ENCODE measurements around the gene MAGI1.

MAGI1 gene

GRCh38 chr3:66014651-66015050 is 24.1 kb downstream of the MAGI1 start:
- Histone ChIP-seq H3K36me3 (ENCODE audit: insufficient read depth, low read length) (no peaks in the 10 kb centered on the region), H3K4me1 (ENCODE audit: insufficient read depth, low read length) (peaks cover 38% of the 10 kb centered on the region), H3K9ac (ENCODE audit: low read depth, low read length) (no peak overlapping the region), H3K9me3 (ENCODE audit: control insufficient read depth, insufficient read depth, low read length) (no peaks in the 10 kb centered on the region)

DNA sequence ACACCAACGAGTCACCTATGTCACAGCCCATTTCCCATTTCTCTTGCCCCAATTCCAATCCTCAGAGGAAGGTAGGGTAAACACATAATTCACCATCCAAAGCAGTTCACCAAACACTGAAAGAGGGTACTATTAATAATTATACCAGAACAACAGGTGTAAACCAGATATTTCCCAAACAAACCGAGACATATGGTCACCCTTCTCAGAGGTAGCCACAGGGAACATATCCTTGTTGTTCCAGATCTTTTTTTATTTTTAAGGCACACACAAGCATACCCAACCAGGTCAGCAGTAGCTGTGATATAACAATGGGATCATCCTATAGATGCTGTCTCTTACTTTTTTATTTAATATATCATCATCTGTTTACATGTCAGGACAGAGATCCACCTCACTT is 24.7 kb downstream of the MAGI1 start:
- Histone ChIP-seq H3K4me1 (ENCODE audit: insufficient read depth, low read length) (peaks cover 42% of the 10 kb centered on the region), H3K9ac (ENCODE audit: low read depth, low read length) (no peak overlapping the region), H3K36me3 (ENCODE audit: insufficient read depth, low read length) (no peaks in the 10 kb centered on the region), H3K9me3 (ENCODE audit: control insufficient read depth, insufficient read depth, low read length) (no peaks in the 10 kb centered on the region)

DNA sequence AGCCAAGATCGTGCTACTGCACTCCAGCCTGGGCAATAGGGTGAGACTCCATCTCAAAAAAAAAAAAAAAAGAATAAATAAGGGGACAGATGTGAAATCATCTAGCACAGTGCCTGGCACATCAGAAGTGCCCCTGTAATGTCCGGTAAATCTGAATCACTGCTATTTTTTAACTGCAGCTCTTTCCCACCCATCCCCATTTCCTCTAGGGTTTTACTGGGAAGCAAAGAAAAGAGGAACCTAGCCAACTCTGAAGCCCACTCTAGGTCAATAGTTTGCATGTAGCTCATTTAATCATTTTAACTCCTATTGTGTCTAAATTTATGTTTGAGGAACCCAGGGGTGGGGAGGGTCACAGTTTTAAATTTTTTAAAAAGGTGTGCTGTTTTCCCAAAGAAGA is 26.0 kb downstream of the MAGI1 start:
- Histone ChIP-seq H3K36me3 (ENCODE audit: insufficient read depth, low read length) (no peaks in the 10 kb centered on the region), H3K4me1 (ENCODE audit: insufficient read depth, low read length) (peaks cover 32% of the 10 kb centered on the region), H3K9ac (ENCODE audit: low read depth, low read length) (no peak overlapping the region), H3K9me3 (ENCODE audit: control insufficient read depth, insufficient read depth, low read length) (no peaks in the 10 kb centered on the region)

DNA sequence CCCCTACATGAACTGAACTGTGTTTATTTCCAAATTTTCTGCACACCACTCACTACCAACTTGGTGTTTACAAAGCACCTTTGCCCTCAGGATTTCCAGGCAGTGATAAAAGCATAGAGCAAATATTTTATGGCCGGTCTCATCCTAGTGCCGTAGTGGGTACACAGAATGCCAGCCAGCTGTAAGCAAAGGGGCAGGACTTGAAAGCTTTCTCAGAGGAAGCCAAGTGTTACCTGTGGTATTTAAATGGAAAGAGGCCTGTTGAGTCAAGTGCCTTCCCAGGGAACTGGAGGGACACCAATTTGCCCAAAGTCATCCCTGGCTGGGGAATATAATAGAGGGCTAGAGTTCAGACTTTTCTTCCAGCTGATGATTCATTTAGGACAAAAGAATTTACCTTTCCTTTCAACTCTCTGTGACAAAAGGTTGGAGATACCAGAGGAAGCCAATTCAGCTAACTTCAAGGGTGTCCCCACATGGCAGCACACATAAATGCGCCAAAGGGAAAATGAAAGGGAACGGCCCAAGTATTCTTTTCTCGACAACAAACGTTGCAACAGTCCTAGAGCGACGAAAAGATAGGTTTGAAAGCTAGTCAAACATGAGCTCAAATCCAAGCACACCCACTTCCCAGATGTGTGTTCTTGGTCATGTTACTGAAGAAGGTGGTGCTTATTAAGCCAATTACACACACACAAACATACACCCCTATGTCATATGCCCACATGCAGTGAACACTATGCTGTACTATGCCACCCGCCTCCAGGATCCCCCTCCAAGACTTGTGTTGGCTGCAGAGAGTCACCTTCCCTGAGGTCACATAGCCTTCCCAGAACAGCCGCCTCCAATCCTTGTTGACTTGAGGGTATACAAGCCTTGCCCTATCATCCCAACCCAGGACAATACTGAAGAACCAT is 27.7 kb downstream of the MAGI1 start:
- no peaks in the 10 kb centered on the region for H3K9me3 ChIP-seq (ENCODE audit: control insufficient read depth, insufficient read depth, low read length)
- peaks cover 26% of the 10 kb centered on the region for H3K4me1 ChIP-seq (ENCODE audit: insufficient read depth, low read length)
- H3K9ac ChIP-seq (ENCODE audit: low read depth, low read length) = no peak overlapping the region
- no peaks in the 10 kb centered on the region for H3K36me3 ChIP-seq (ENCODE audit: insufficient read depth, low read length)

- no peaks in the 10 kb centered on the region for H3K36me3 ChIP-seq (ENCODE audit: insufficient read depth, low read length)
- H3K9me3 ChIP-seq (ENCODE audit: control insufficient read depth, insufficient read depth, low read length) = no peaks in the 10 kb centered on the region
- peaks cover 26% of the 10 kb centered on the region for H3K4me1 ChIP-seq (ENCODE audit: insufficient read depth, low read length)
- no peak overlapping the region for H3K9ac ChIP-seq (ENCODE audit: low read depth, low read length)
These were observed 28.4 kb downstream of the MAGI1 start for GRCh38 chr3:66010348-66010738.

- Histone ChIP-seq H3K9ac (ENCODE audit: low read depth, low read length) (no peak overlapping the region), H3K36me3 (ENCODE audit: insufficient read depth, low read length) (no peaks in the 10 kb centered on the region), H3K4me1 (ENCODE audit: insufficient read depth, low read length) (peaks cover 14% of the 10 kb centered on the region), H3K9me3 (ENCODE audit: control insufficient read depth, insufficient read depth, low read length) (no peaks in the 10 kb centered on the region)
These were observed 34.5 kb downstream of the MAGI1 start for GRCh38 chr3:66004244-66004643.

- no peak overlapping the region for H3K9ac ChIP-seq (ENCODE audit: low read depth, low read length)
- H3K9me3 ChIP-seq (ENCODE audit: control insufficient read depth, insufficient read depth, low read length) = no peaks in the 10 kb centered on the region
- H3K36me3 ChIP-seq (ENCODE audit: insufficient read depth, low read length) = no peaks in the 10 kb centered on the region
- H3K4me1 ChIP-seq (ENCODE audit: insufficient read depth, low read length) = peaks cover 21% of the 10 kb centered on the region
These were observed 37.1 kb downstream of the MAGI1 start for GRCh38 chr3:66001626-66002025.

GRCh38 chr3:66000506-66000905 is 38.2 kb downstream of the MAGI1 start:
- H3K9ac ChIP-seq (ENCODE audit: low read depth, low read length) = no peak overlapping the region
- H3K4me1 ChIP-seq (ENCODE audit: insufficient read depth, low read length) = peaks cover 21% of the 10 kb centered on the region
- no peaks in the 10 kb centered on the region for H3K36me3 ChIP-seq (ENCODE audit: insufficient read depth, low read length)
- no peaks in the 10 kb centered on the region for H3K9me3 ChIP-seq (ENCODE audit: control insufficient read depth, insufficient read depth, low read length)

- H3K36me3 ChIP-seq (ENCODE audit: insufficient read depth, low read length) = no peaks in the 10 kb centered on the region
- H3K9me3 ChIP-seq (ENCODE audit: control insufficient read depth, insufficient read depth, low read length) = no peaks in the 10 kb centered on the region
- no peak overlapping the region for H3K9ac ChIP-seq (ENCODE audit: low read depth, low read length)
- peaks cover 29% of the 10 kb centered on the region for H3K4me1 ChIP-seq (ENCODE audit: insufficient read depth, low read length)
These were observed 39.1 kb downstream of the MAGI1 start for GRCh38 chr3:65999606-66000005.

GRCh38 chr3:65996589-65996988 is 42.1 kb downstream of the MAGI1 start:
- Histone ChIP-seq H3K9me3 (ENCODE audit: control insufficient read depth, insufficient read depth, low read length) (no peaks in the 10 kb centered on the region), H3K4me1 (ENCODE audit: insufficient read depth, low read length) (peaks cover 34% of the 10 kb centered on the region), H3K9ac (ENCODE audit: low read depth, low read length) (no peak overlapping the region), H3K36me3 (ENCODE audit: insufficient read depth, low read length) (no peaks in the 10 kb centered on the region)

DNA sequence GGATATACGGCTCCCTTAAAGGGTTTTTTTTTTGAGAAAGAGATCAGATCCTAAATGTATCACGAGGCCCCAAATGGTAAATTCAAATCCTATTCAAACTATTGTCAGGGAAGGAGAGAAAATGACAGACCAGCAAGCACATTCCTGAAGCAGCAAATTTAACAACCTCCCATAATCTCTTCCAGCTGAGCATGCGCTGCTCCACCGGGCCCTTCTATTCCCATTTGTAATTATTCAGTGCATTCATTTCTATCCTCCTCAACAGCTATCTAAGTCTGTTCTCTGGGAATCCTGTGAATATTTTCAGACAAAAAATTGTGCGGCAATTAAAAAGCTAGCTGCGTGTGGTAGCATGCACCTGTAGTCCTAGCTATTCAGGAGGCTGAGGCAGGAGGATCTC is 43.2 kb downstream of the MAGI1 start:
- no peaks in the 10 kb centered on the region for H3K9me3 ChIP-seq (ENCODE audit: control insufficient read depth, insufficient read depth, low read length)
- peaks cover 30% of the 10 kb centered on the region for H3K4me1 ChIP-seq (ENCODE audit: insufficient read depth, low read length)
- no peaks in the 10 kb centered on the region for H3K36me3 ChIP-seq (ENCODE audit: insufficient read depth, low read length)

DNA sequence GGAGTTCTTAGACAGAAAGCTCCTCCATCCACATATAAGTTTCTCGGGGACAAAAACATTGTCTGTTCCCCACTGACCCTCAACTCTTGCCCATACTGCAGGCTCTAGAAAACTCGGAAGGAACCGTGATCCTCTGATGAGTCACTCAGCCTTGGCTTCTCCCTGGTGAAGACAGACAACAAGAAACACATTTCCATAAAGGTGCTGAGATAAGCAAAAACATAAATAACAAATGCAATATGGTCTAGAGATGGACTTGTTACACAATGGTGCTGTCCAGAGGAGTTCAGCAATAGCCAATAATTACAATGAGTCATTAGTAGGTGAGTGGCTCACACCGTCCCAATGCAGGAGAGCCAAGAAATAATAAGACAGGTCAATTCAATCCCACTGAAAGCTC is 43.7 kb downstream of the MAGI1 start:
- Histone ChIP-seq H3K9me3 (ENCODE audit: control insufficient read depth, insufficient read depth, low read length) (no peaks in the 10 kb centered on the region), H3K4me1 (ENCODE audit: insufficient read depth, low read length) (peaks cover 26% of the 10 kb centered on the region), H3K36me3 (ENCODE audit: insufficient read depth, low read length) (no peaks in the 10 kb centered on the region), H3K9ac (ENCODE audit: low read depth, low read length) (no peak overlapping the region)

More for the DNA sequence above, 43.2 kb downstream of the MAGI1 start:
- H3K9ac ChIP-seq (ENCODE audit: low read depth, low read length) = no peak overlapping the region

DNA sequence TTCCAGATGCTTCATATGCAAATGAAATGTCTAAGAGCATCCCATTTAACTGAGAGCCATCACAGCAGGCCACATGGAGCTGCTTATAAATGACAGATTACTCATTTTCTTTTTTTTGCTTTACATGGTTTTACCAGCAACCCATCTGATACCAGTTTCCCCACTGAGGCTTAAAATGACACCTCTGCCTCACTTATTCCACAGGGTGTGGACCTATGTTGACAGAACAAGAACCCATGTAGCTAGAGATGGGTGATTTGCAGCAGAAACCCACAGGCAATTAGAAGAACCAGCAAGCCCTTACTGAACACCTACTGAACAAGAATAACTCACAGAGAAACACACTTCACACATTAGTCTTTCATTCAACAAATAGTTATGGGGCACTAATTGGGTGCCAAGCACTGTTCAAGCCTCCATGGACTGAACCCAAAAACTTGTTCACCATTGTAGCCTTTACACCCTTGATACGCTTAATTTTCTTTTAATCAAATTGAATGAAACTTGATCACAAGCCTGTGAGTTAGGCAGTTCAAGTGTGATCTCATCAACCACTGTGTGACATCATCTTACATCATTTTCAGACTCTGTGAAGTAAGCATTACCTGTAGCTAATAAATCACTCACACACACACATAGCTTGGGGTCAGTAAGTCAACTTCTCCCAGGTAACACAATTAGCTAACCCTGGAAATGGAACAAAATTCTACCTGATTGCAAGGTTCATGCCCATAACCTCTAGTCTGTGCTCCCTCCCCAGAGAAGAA is 45.4 kb downstream of the MAGI1 start:
- peaks cover 18% of the 10 kb centered on the region for H3K4me1 ChIP-seq (ENCODE audit: insufficient read depth, low read length)
- H3K9me3 ChIP-seq (ENCODE audit: control insufficient read depth, insufficient read depth, low read length) = no peaks in the 10 kb centered on the region
- H3K36me3 ChIP-seq (ENCODE audit: insufficient read depth, low read length) = no peaks in the 10 kb centered on the region
- H3K9ac ChIP-seq (ENCODE audit: low read depth, low read length) = no peak overlapping the region

DNA sequence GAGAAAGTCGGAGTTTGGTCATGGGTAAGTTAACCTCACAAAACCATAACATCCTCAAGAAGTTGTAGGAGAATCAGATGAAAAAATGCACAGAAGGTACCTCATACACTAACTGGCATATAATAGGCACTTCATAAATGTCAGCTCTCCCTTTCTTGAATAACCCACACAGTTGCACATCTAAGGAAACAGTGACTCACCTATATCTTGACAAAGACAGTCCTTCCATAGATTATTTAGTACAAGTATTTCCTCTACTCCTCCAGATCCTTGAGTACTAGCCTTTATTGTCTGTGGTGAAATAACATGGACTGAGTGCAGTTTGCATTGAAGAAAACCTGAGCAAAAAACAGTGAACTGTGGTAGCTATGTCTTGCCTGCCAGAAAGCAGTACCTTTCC is 46.6 kb downstream of the MAGI1 start:
- H3K36me3 ChIP-seq (ENCODE audit: insufficient read depth, low read length) = no peaks in the 10 kb centered on the region
- H3K9me3 ChIP-seq (ENCODE audit: control insufficient read depth, insufficient read depth, low read length) = no peaks in the 10 kb centered on the region
- no peak overlapping the region for H3K9ac ChIP-seq (ENCODE audit: low read depth, low read length)
- peaks cover 17% of the 10 kb centered on the region for H3K4me1 ChIP-seq (ENCODE audit: insufficient read depth, low read length)
